HepG2 (cell line): ENCODE data around the gene ALPK1. TPM values are rescaled to one million over a fixed set of nuclear protein-coding genes. Genes with fewer than 3 reads are reported as not detected.

Source experiments
- ATAC-seq: fragments of 200-7000 bp; cut with Tn5 transposase; 3 replicates; pipeline ENCODE4 v1.9.1; 2020; ENCODE audit warnings: mild to moderate bottlenecking, moderate library complexity
- BruUV-seq: library from RNA; stranded (reverse); fragments of 400-500 nt; replicated peaks from 2 replicates; lab custom pipeline; 2021; lab: Mats Ljungman, UMichigan
- CTCF ChIA-PET: fragments of 300-600 bp; formaldehyde crosslinking; extraction: SDS; loops from one replicate; lab custom pipeline; 2021; ENCODE audit warnings: low total read pairs, inconsistent platforms, low intra/inter-chr PET ratio; lab: Yijun Ruan, JAX
- POLR2A ChIA-PET: fragments of 350-600 bp; sonication (Branson Sonifier 250); formaldehyde crosslinking; loops from one replicate; lab custom pipeline; 2020; ENCODE audit warnings: antibody characterized with exemption, inconsistent platforms; lab: Yijun Ruan, JAX
- DNase-seq: peaks from one replicate; pipeline ENCODE4 v3.0.0-alpha.2; 2015; ENCODE audit warnings: low spot score
- FAIRE-seq: peaks from 3 replicates; lab custom pipeline; 2011; peaks lifted over from hg19 to GRCh38; lab: Jason Lieb, UNC
- H2AFZ ChIP-seq: one replicate; pipeline ENCODE4 v1.6.1; 2011; ENCODE audit warnings: low read length, inconsistent platforms
- H3K27ac ChIP-seq: fragments of 300-600 bp; 3 replicates; pipeline ENCODE4 v1.8.0; 2011; ENCODE audit warnings: mixed run types, mild to moderate bottlenecking, mixed read lengths, low read length, inconsistent platforms; ENCODE audit not compliant: insufficient read depth; ENCODE audit errors: extremely low read length
- H3K27me3 ChIP-seq, 2 experiments: fragments of 200-600 bp in 1 of 2; 2 replicates in 1 of 2; 3 replicates in 1 of 2; pipeline versions ENCODE4 v1.6.0 to v1.8.0; 2011; ENCODE audit warnings: low read length in 2 of 2, mild to moderate bottlenecking in 2 of 2, moderate library complexity in 2 of 2, inconsistent platforms in 1 of 2; ENCODE audit not compliant: insufficient read depth in 2 of 2, control insufficient read depth in 1 of 2
- H3K36me3 ChIP-seq, 2 experiments: fragments of 200-600 bp in 1 of 2; replicated peaks in 1 of 2; 2 replicates in 1 of 2; 3 replicates in 1 of 2; pipeline versions ENCODE4 v1.5.1 to v1.8.0; 2011; ENCODE audit warnings: low read length in 2 of 2, inconsistent platforms in 1 of 2; ENCODE audit not compliant: insufficient read depth in 2 of 2, control insufficient read depth in 1 of 2
- H3K4me1 ChIP-seq: 2 replicates; pipeline ENCODE4 v1.5.1; 2012; ENCODE audit warnings: low read length, inconsistent platforms; ENCODE audit not compliant: insufficient read depth
- H3K4me2 ChIP-seq: 2 replicates; pipeline ENCODE4 v1.6.0; 2011; ENCODE audit warnings: low read depth, low read length, inconsistent platforms
- H3K4me3 ChIP-seq, 3 experiments: fragments of 200-600 bp in 1 of 3; sonication (generic), shearing (Covaris generic) in 1 of 3; replicated peaks in 1 of 3; 2 replicates each; pipeline ENCODE4 v1.5.1; 2011 to 2016; ENCODE audit warnings: low read length in 3 of 3, inconsistent platforms in 2 of 3, low read depth in 2 of 3, mild to moderate bottlenecking in 2 of 3, control low read depth in 1 of 3, mixed read lengths in 1 of 3; ENCODE audit not compliant: insufficient read depth in 1 of 3
- H3K79me2 ChIP-seq: one replicate; pipeline ENCODE4 v1.6.1; 2011; ENCODE audit warnings: low read length, inconsistent platforms; ENCODE audit not compliant: insufficient read depth
- H3K9ac ChIP-seq: 2 replicates; pipeline ENCODE4 v1.6.0; 2011; ENCODE audit warnings: mild to moderate bottlenecking, low read depth, low read length, inconsistent platforms; ENCODE audit not compliant: insufficient read depth
- H3K9me3 ChIP-seq: 2 replicates; pipeline ENCODE4 v1.5.1; 2012; ENCODE audit warnings: mild to moderate bottlenecking, low read length
- H4K20me1 ChIP-seq: 2 replicates; pipeline ENCODE4 v1.6.0; 2011; ENCODE audit warnings: inconsistent platforms, mild to moderate bottlenecking, low read length, moderate library complexity; ENCODE audit not compliant: insufficient read depth
- DMAP1 ChIP-seq: IDR thresholded peaks from 2 replicates; pipeline ENCODE4 v1.6.1; 2016
- GTF3A ChIP-seq: sonication (generic); formaldehyde crosslinking; conservative IDR thresholded peaks from 2 replicates; pipeline ENCODE4 v1.4.0; 2020; ENCODE audit warnings: mild to moderate bottlenecking, missing genetic modification reagents
- JUNB ChIP-seq: sonication (generic); formaldehyde crosslinking; IDR thresholded peaks from 2 replicates; pipeline ENCODE4 v1.8.0; 2022; ENCODE audit warnings: missing genetic modification reagents, mild to moderate bottlenecking, borderline replicate concordance
- MAFF ChIP-seq: IDR thresholded peaks from 2 replicates; pipeline ENCODE4 v1.6.1; 2011; ENCODE audit warnings: low read depth, low read length, improper control_type of control experiment
- MXD4 ChIP-seq: IDR thresholded peaks from 2 replicates; pipeline ENCODE4 v1.6.1; 2016; ENCODE audit warnings: mild to moderate bottlenecking, missing biosample characterization, missing genetic modification reagents
- PRPF4 ChIP-seq: fragments of 200-400 bp; formaldehyde crosslinking; IDR thresholded peaks from 2 replicates; pipeline ENCODE4 v1.6.1; 2016; ENCODE audit warnings: low read length, low read depth; ENCODE audit not compliant: poor library complexity, severe bottlenecking
- THAP7 ChIP-seq: sonication (generic); formaldehyde crosslinking; IDR thresholded peaks from 2 replicates; pipeline ENCODE4 v1.8.1; 2023; ENCODE audit warnings: mild to moderate bottlenecking, missing genetic modification reagents
- ZFP36 ChIP-seq: fragments of 150-350 bp; IDR thresholded peaks from 2 replicates; pipeline ENCODE4 v1.6.1; 2018; ENCODE audit warnings: borderline replicate concordance, low read length, low read depth; ENCODE audit not compliant: partially characterized antibody
- ZFX ChIP-seq: sonication (generic); formaldehyde crosslinking; IDR thresholded peaks from 2 replicates; pipeline ENCODE4 v1.4.0; 2020; ENCODE audit warnings: mild to moderate bottlenecking, low read depth, missing genetic modification reagents, moderate library complexity
- ZFY ChIP-seq: sonication (generic); formaldehyde crosslinking; IDR thresholded peaks from 2 replicates; pipeline ENCODE4 v1.4.0; 2020; ENCODE audit warnings: missing genetic modification reagents
- ZNF44 ChIP-seq: sonication (generic); formaldehyde crosslinking; IDR thresholded peaks from 2 replicates; pipeline ENCODE4 v1.5.1; 2020; ENCODE audit warnings: mild to moderate bottlenecking, missing genetic modification reagents
- ZNF441 ChIP-seq: sonication (generic); formaldehyde crosslinking; IDR thresholded peaks from 2 replicates; pipeline ENCODE4 v1.7.0; 2021; ENCODE audit warnings: missing genetic modification reagents, borderline replicate concordance
- ZNF549 ChIP-seq: sonication (generic); formaldehyde crosslinking; IDR thresholded peaks from 2 replicates; pipeline ENCODE4 v1.5.0; 2020; ENCODE audit warnings: missing genetic modification reagents
- ZNF589 ChIP-seq: sonication (generic); formaldehyde crosslinking; conservative IDR thresholded peaks from 2 replicates; pipeline ENCODE4 v1.8.0; 2022; ENCODE audit warnings: mild to moderate bottlenecking, moderate library complexity, missing genetic modification reagents
- ZNF644 ChIP-seq: IDR thresholded peaks from 2 replicates; pipeline ENCODE4 v1.6.1; 2016; ENCODE audit warnings: low read depth
- ZNF691 ChIP-seq: sonication (generic); formaldehyde crosslinking; IDR thresholded peaks from 2 replicates; pipeline ENCODE4 v1.4.0; 2020; ENCODE audit warnings: missing genetic modification reagents, low read depth, mild to moderate bottlenecking, borderline replicate concordance
- ZNF841 ChIP-seq: sonication (generic); formaldehyde crosslinking; IDR thresholded peaks from 2 replicates; pipeline ENCODE4 v1.8.1; 2023; ENCODE audit warnings: missing genetic modification reagents, borderline replicate concordance
- ZXDC ChIP-seq: sonication (generic); formaldehyde crosslinking; IDR thresholded peaks from 2 replicates; pipeline ENCODE4 v1.5.0; 2020; ENCODE audit warnings: mild to moderate bottlenecking, missing genetic modification reagents
- WGBS: methylation state at CpG from one replicate; pipeline ENCODE4 v1.1.6; 2017; ENCODE audit warnings: low lambda C conversion rate; 5-methylcytosine and 5-hydroxymethylcytosine counted together
- in situ Hi-C: cut with HindIII; loops from 2 replicates; pipeline ENCODE4 v1.10.0; 2017; ENCODE audit warnings: low pct_unique_long_range_greater_than_20kb; ENCODE audit not compliant: extremely low pct_ligation_motif_present
- intact Hi-C: fragments of 100-400 bp; cut with micrococcal nuclease; formaldehyde crosslinking; loops from one replicate; pipeline ENCODE4 v1.10.0; 2022; ENCODE audit not compliant: unreplicated experiment
- polyA plus RNA-seq, 8 experiments: library from polyadenylated mRNA; depleted of rRNA in 3 of 8; stranded (reverse) in 7 of 8; unstranded in 1 of 8; fragments of >200 nt; fragmentation: Illumina TruSeq in 4 of 8; extraction: Trizol in 4 of 8; gene quantifications; 2 replicates each; pipeline versions ENCODE4 v1.2.1 to v1.2.3, GENCODE V29; 2011 to 2016; ENCODE audit warnings: low read depth in 4 of 8, missing spikeins in 1 of 8, mixed read lengths in 1 of 8; ENCODE audit not compliant: insufficient read depth in 1 of 8
- total RNA-seq, 5 experiments: library from RNA; depleted of rRNA; stranded (reverse); fragments of >200 nt; fragmentation: Illumina TruSeq; extraction: Trizol; gene quantifications; 2 replicates each; pipeline ENCODE4 v1.2.3, GENCODE V29; 2016; ENCODE audit warnings: low read depth in 1 of 5

ALPK1 gene
- total and polyA plus RNA-seq, 2 of the 13 experiments (the other 11 are each of a cell fraction or from before 2014, with no cell fraction given), result 0.61 to 1.3 TPM

- TF ChIP-seq ZFP36, result no peak
Measured at GRCh38 chr4:112403101-112403945, 106.2 kb downstream of the ALPK1 start (continued).

GRCh38 chr4:112410364-112410763, 113.2 kb downstream of the ALPK1 start:
- no peak overlapping the region for H3K4me3 ChIP-seq
- no peaks in the 10 kb centered on the region for H3K27me3 ChIP-seq
- DNase-seq, result no peak
- no peaks in the 10 kb centered on the region for H3K4me1 ChIP-seq
- no peaks in the 10 kb centered on the region for H3K9me3 ChIP-seq
- TF ChIP-seq ZNF691 (no peak), ZNF549 (CRISPR knock-in tag) (no peak), ZNF644 (CRISPR knock-in tag) (no peak), ZNF841 (CRISPR knock-in tag) (no peak), GTF3A (CRISPR knock-in tag) (no peak), ZFY (CRISPR knock-in tag) (no peak), ZFX (CRISPR knock-in tag) (no peak), DMAP1 (no peak), ZNF441 (CRISPR knock-in tag) (no peak), ZXDC (CRISPR knock-in tag) (no peak), ZNF44 (CRISPR knock-in tag) (no peak), MXD4 (CRISPR knock-in tag) (no peak), THAP7 (CRISPR knock-in tag) (no peak), JUNB (CRISPR knock-in tag) (no peak), ZNF589 (CRISPR knock-in tag) (no peak), MAFF (no peak), PRPF4 (no peak)
- no peak overlapping the region for H2AFZ ChIP-seq
- intact Hi-C loops, result no loop called here
- no peaks in the 10 kb centered on the region for H4K20me1 ChIP-seq
- no TSS peak for BruUV-seq
- no peak overlapping the region for H3K9ac ChIP-seq
- POLR2A ChIA-PET, result no interaction called here
- no peaks in the 10 kb centered on the region for H3K36me3 ChIP-seq
- H3K79me2 ChIP-seq, result no peaks in the 10 kb centered on the region
- ATAC-seq, result no peak
- CTCF ChIA-PET, result no interaction called here
- 28% methylated on average over 2 of the region's 2 CpGs for WGBS
- no peak overlapping the region for H3K27ac ChIP-seq
- in situ Hi-C loops, result no loop called here
- FAIRE-seq, result no peak
- no peak overlapping the region for H3K4me2 ChIP-seq
